Tibial nerve (tissue), 4 donors: Measurements from ENCODE around the gene UBE2G2.

Experiments used
- CTCF ChIP-seq, 5 experiments: fragments of 200-600 bp in 3 of 5; fragments of 450-650 bp in 2 of 5; sonication (generic) in 3 of 5; IDR thresholded peaks; one replicate each; pipeline ENCODE4 v1.5.1; 2016 to 2019; ENCODE audit warnings: antibody characterized with exemption in 5 of 5, mild to moderate bottlenecking in 3 of 5, moderate library complexity in 2 of 5
- EP300 ChIP-seq, 2 donors: sonication (generic); formaldehyde crosslinking; IDR thresholded peaks; one replicate each; pipeline ENCODE4 v1.6.1; 2017; ENCODE audit warnings: antibody characterized with exemption in 2 of 2, mild to moderate bottlenecking in 1 of 2

GRCh38 chr21:44805226-44805625, 3.6 kb upstream of the UBE2G2 start:
- TF ChIP-seq CTCF (IDR thresholded peaks at IDR 0.05) (no peak), EP300 (IDR thresholded peaks at IDR 0.05) (no peak)
